GM12872 (cell line): ENCODE results near the gene KCNA1.

Source experiments
- TF ChIP-seq, protein P1 (sequence below): IDR thresholded peaks from 3 replicates; pipeline ENCODE4 v1.5.1; 2011; ENCODE audit warnings: low read depth, mild to moderate bottlenecking, low read length, moderate library complexity; ENCODE audit not compliant: insufficient read depth

The KCNA1 gene

DNA sequence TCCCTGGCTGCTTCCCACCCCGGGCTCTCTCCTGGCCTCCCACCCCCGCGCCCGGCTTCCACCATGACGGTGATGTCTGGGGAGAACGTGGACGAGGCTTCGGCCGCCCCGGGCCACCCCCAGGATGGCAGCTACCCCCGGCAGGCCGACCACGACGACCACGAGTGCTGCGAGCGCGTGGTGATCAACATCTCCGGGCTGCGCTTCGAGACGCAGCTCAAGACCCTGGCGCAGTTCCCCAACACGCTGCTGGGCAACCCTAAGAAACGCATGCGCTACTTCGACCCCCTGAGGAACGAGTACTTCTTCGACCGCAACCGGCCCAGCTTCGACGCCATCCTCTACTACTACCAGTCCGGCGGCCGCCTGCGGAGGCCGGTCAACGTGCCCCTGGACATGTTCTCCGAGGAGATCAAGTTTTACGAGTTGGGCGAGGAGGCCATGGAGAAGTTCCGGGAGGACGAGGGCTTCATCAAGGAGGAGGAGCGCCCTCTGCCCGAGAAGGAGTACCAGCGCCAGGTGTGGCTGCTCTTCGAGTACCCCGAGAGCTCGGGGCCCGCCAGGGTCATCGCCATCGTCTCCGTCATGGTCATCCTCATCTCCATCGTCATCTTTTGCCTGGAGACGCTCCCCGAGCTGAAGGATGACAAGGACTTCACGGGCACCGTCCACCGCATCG is 1.8 kb downstream of the KCNA1 start:
- TF ChIP-seq, protein P1, sequence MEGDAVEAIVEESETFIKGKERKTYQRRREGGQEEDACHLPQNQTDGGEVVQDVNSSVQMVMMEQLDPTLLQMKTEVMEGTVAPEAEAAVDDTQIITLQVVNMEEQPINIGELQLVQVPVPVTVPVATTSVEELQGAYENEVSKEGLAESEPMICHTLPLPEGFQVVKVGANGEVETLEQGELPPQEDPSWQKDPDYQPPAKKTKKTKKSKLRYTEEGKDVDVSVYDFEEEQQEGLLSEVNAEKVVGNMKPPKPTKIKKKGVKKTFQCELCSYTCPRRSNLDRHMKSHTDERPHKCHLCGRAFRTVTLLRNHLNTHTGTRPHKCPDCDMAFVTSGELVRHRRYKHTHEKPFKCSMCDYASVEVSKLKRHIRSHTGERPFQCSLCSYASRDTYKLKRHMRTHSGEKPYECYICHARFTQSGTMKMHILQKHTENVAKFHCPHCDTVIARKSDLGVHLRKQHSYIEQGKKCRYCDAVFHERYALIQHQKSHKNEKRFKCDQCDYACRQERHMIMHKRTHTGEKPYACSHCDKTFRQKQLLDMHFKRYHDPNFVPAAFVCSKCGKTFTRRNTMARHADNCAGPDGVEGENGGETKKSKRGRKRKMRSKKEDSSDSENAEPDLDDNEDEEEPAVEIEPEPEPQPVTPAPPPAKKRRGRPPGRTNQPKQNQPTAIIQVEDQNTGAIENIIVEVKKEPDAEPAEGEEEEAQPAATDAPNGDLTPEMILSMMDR = no peak

DNA sequence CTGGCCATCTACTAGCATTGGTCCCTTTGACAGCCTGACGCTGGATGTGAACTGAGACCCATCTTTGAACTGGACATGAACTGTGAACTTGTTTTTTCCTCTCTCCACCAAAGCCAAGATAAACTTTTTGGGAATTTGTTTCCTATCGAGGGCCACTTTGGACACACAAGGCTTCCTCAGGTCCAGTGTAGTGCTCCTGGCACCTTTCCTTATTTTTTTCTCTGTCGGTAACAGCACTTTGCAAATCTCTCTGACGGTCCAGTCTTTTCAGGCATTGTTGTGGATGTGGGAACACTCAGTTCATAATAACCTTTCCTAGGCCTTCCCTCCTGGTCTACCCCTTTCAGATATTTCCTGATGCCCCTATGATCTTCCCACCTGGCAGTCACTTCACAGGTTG is 5.0 kb downstream of the KCNA1 start:
- TF ChIP-seq, protein P1 = no peak

DNA sequence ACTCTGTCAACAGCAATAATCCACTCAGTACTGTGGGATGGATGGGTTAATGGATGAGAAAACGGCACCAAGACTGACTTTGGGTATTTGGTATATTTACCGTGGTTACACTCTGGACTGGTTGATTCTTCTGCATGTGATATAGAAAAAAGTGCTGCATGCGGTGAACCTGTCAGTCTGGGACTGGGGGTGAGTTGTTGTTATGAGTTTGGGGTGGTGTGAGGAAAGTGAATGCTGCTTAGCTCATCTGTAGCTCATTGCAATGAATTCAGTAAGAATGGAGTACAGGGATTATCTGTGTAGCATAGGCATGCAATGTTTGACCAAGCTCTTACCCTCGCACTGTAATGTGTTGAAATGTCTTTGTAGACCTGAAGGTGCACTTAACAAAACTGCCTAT is 6.0 kb downstream of the KCNA1 start:
- TF ChIP-seq, protein P1 = no peak

DNA sequence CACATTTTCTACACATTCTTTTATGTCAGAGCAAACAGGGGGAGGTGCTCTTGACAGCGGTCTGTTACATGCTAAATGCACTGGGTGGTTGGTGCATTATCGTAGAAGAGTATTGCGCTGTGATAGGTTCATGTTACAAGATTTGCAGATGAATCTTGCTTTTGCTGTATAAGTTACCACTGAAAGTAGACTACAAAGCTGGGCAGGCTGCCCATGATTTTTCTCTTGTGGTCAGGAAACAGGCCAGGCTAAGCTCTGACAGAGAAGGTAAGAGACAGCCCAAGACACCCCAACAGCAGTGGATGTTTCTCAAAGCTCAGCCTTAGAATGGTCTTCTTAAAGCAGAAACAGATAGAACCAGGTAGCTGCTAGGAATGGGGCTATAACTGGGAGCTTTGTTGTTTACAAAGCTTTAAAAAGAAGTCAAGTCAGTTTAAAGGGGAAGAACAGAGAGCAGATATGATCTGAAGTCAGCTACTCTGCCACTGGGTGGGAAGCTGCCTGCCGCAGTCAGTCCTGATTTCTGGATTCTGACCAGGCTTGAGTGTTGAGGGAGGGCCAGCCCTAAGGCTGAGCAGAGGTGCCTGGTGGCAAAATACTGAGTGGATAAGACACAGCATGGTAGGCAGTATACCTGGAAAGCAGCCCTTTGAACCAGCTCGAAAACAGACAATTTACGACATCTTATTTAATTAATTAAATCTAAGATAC is 9.4 kb downstream of the KCNA1 start:
- TF ChIP-seq, protein P1 = no peak

DNA sequence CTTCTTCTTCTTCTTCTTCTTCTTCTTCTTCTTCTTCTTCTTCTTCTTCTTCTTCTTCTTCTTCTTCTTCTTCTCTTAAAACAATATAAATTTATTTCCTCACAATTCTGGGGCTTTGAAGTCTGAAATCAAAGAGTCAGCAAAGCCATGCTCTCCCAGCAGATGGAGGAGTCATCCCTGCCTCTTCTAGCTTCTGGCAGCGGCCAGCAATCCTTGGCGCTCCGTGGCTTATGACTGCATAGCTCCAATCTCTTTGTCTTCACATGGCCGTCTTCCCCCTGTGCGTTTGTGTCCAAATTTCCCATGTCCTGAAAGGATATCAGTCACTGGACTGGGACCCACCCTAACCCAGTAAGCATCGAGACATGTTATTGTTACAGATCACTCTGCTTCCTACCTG is 22.9 kb downstream of the KCNA1 start:
- TF ChIP-seq, protein P1 = no peak

DNA sequence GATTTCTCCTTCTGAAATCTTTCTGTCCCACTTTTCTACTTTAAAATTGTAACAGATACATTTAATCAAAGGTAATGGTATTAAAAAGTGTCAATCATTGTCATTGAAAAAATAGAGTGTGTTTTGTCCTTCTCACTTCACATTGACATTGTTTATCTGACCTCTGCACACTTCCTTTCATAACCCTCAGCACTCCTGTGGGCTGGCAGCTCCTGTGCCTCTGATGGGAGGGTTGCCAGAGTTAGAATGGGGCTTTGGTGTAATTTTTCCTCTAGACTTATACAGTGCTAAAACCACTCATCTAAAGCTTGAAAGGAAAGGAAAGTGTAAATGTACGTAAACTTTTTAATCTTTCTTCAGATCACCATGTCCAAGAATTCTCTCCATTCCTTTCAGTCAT is 23.7 kb downstream of the KCNA1 start:
- TF ChIP-seq, protein P1 = no peak

DNA sequence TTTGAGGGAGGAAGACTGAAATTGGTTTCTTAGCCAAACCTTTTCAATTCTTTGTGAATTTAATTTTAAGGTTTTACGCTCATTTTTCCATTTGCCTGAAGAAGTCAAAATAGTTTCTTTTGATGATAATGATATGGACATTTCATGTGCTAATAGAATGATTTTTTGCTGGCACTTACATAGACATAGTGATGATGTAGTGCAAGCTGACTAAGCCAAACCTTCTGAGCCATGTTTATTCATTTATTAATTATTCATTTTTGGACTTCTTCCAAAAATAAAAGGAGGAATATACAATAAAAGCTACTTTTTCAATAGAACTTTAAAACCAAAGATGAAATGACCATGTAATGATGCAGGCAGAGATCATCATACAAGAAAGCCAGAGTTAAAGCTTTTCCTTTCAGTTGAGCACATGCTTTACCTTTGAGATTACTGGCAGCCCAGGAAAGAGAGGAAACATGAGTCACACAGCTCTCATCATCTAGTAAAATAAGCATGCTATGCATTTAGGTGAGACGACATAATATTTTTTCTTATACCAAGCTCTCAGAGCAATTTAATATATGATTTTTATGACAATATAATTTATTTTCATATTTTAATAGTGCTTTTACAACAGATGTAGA is 24.8 kb downstream of the KCNA1 start:
- TF ChIP-seq, protein P1 = no peak
